GM12878 (cell line): ENCODE data around the gene TGFBR1. TPM values are rescaled to one million over a fixed set of nuclear protein-coding genes. Genes with fewer than 3 reads are reported as not detected.

ENCODE experiments used
- BHLHE40 ChIP-seq, 2 experiments: fragments of 450-650 bp in 1 of 2; IDR thresholded peaks; 2 replicates each; pipeline ENCODE4 v1.6.1; 2011 to 2017; ENCODE audit warnings: low read depth in 2 of 2, borderline replicate concordance in 1 of 2, improper control_type of control experiment in 1 of 2, low read length in 1 of 2, mild to moderate bottlenecking in 1 of 2
- CHD2 ChIP-seq: IDR thresholded peaks from 2 replicates; pipeline ENCODE4 v1.6.1; 2011; ENCODE audit warnings: low read depth, low read length, improper control_type of control experiment, borderline replicate concordance
- CTCF ChIP-seq, 3 experiments: IDR thresholded peaks in 2 of 3; conservative IDR thresholded peaks in 1 of 3; 2 replicates each; pipeline ENCODE4 v1.5.1; 2011; ENCODE audit warnings: low read depth in 3 of 3, low read length in 3 of 3, mild to moderate bottlenecking in 3 of 3, control low read depth in 2 of 3, moderate library complexity in 2 of 3, inconsistent platforms in 1 of 3, mixed read lengths in 1 of 3; ENCODE audit not compliant: control insufficient read depth in 2 of 3, insufficient read depth in 1 of 3; ENCODE audit errors: extremely low read depth in 1 of 3
- DPF2 ChIP-seq: fragments of 450-650 bp; IDR thresholded peaks from 2 replicates; pipeline ENCODE4 v1.6.1; 2017; ENCODE audit warnings: mild to moderate bottlenecking
- ELK1 ChIP-seq: IDR thresholded peaks from 2 replicates; pipeline ENCODE4 v1.6.1; 2012; ENCODE audit warnings: low read depth, low read length, improper control_type of control experiment
- HCFC1 ChIP-seq: fragments of 150-350 bp; IDR thresholded peaks from 2 replicates; pipeline ENCODE4 v1.6.1; 2014; ENCODE audit warnings: low read length
- HDGF ChIP-seq: fragments of 450-650 bp; IDR thresholded peaks from 2 replicates; pipeline ENCODE4 v1.6.1; 2016; ENCODE audit warnings: antibody characterized with exemption
- JUNB ChIP-seq: IDR thresholded peaks from 2 replicates; pipeline ENCODE4 v1.6.1; 2016; ENCODE audit warnings: antibody characterized with exemption, mild to moderate bottlenecking
- JUND ChIP-seq: IDR thresholded peaks from 2 replicates; pipeline ENCODE4 v1.6.1; 2012; ENCODE audit warnings: low read depth, mild to moderate bottlenecking, low read length, improper control_type of control experiment, moderate library complexity
- LARP7 ChIP-seq: fragments of 450-650 bp; IDR thresholded peaks from 2 replicates; pipeline ENCODE4 v1.6.1; 2017; ENCODE audit warnings: mild to moderate bottlenecking
- MTA2 ChIP-seq: fragments of 450-650 bp; IDR thresholded peaks from 2 replicates; pipeline ENCODE4 v1.6.1; 2016; ENCODE audit warnings: low read depth, mild to moderate bottlenecking, moderate library complexity
- PKNOX1 ChIP-seq: fragments of 450-650 bp; IDR thresholded peaks from 2 replicates; pipeline ENCODE4 v1.6.1; 2016; ENCODE audit warnings: mild to moderate bottlenecking
- RB1 ChIP-seq: fragments of 450-650 bp; formaldehyde crosslinking; IDR thresholded peaks from 2 replicates; pipeline ENCODE4 v1.6.1; 2017; ENCODE audit warnings: mild to moderate bottlenecking, borderline replicate concordance
- SIN3A ChIP-seq: IDR thresholded peaks from 2 replicates; pipeline ENCODE4 v1.6.1; 2012; ENCODE audit warnings: low read depth, low read length, improper control_type of control experiment
- SKIL ChIP-seq: fragments of 450-650 bp; IDR thresholded peaks from 2 replicates; pipeline ENCODE4 v1.6.1; 2017; ENCODE audit warnings: mild to moderate bottlenecking, low read depth, inconsistent platforms; ENCODE audit not compliant: poor library complexity, severe bottlenecking
- SMARCA5 ChIP-seq: fragments of 450-650 bp; IDR thresholded peaks from 2 replicates; pipeline ENCODE4 v1.6.1; 2017; ENCODE audit warnings: mild to moderate bottlenecking
- SMC3 ChIP-seq: IDR thresholded peaks from 2 replicates; pipeline ENCODE4 v1.6.1; 2011; ENCODE audit warnings: low read length, improper control_type of control experiment, borderline replicate concordance
- TCF7 ChIP-seq: IDR thresholded peaks from 2 replicates; pipeline ENCODE4 v1.6.1; 2014; ENCODE audit warnings: antibody characterized with exemption, borderline replicate concordance
- ZBTB33 ChIP-seq: fragments of 450-650 bp; IDR thresholded peaks from 2 replicates; pipeline ENCODE4 v1.6.1; 2017; ENCODE audit warnings: mild to moderate bottlenecking
- ZNF24 ChIP-seq: fragments of 450-650 bp; IDR thresholded peaks from 2 replicates; pipeline ENCODE4 v1.6.1; 2017; ENCODE audit warnings: antibody characterized with exemption, mild to moderate bottlenecking
- ZNF622 ChIP-seq: fragments of 450-650 bp; IDR thresholded peaks from 2 replicates; pipeline ENCODE4 v1.6.1; 2017; ENCODE audit warnings: mild to moderate bottlenecking, inconsistent platforms
- polyA plus RNA-seq, 11 experiments: library from polyadenylated mRNA; depleted of rRNA in 4 of 11; unstranded in 6 of 11; stranded (reverse) in 5 of 11; fragments of >200 nt; fragmentation: Nextera tagmentation in 4 of 11; fragmentation: Illumina TruSeq in 1 of 11; extraction: Ambion mirVana in 4 of 11; extraction: Trizol in 1 of 11; gene quantifications; 1 replicate in 1 of 11; 2 replicates in 10 of 11; pipeline versions ENCODE4 v1.2.1 to v1.2.3, GENCODE V29; 2011 to 2016; ENCODE audit warnings: inconsistent platforms in 2 of 11, missing spikeins in 2 of 11, low read depth in 1 of 11
- total RNA-seq, 4 experiments: library from RNA; depleted of rRNA in 3 of 4; stranded (reverse); fragments of >200 nt in 3 of 4; fragmentation: Illumina TruSeq in 1 of 4; extraction: Trizol in 1 of 4; gene quantifications; 2 replicates each; pipeline versions ENCODE4 v1.2.1 to v1.2.3, GENCODE V29; 2013 to 2021

Gene TGFBR1
- total and polyA plus RNA-seq, 10 of the 15 experiments (the other 5 are each of a cell fraction or from before 2014, with no cell fraction given), result 2.9 to 27.2 (median 16.6) TPM

- no peak for TF ChIP-seq ELK1
- peak; percentile 68; the same call in 1 of the 2 replicates for TF ChIP-seq LARP7
- 0 out of 2 replicates have a peak, but pooled peaks have one; percentile 22 for TF ChIP-seq TCF7
- TF ChIP-seq PKNOX1, result peak; percentile 84
- TF ChIP-seq SMC3, result peak; percentile 89
- peak; percentile 18; the same call in 1 of the 2 replicates for TF ChIP-seq RB1
- TF ChIP-seq HCFC1, result no peak
- 0 out of 2 replicates have a peak, but pooled peaks have one; percentile 6 for TF ChIP-seq CHD2
- TF ChIP-seq CTCF (IDR thresholded peaks at IDR 0.05 in 2 of 3, conservative IDR thresholded peaks at IDR 0.05 in 1 of 3; ENCODE audit: control insufficient read depth in 2 of 3, extremely low read depth in 1 of 3, insufficient read depth in 1 of 3, low read depth in 3 of 3, low read length in 3 of 3), result peak; percentile 90 to 98 (median 94)
- peak in 1 of 2 experiments; percentile 39; a peak in 1 of 4 replicates for TF ChIP-seq BHLHE40 (IDR thresholded peaks at IDR 0.05; ENCODE audit: borderline replicate concordance in 1 of 2, low read depth in 2 of 2, low read length in 1 of 2)
- TF ChIP-seq SIN3A, result no peak
- peak; percentile 36; the same call in 1 of the 2 replicates for TF ChIP-seq DPF2
- peak; percentile 53 for TF ChIP-seq MTA2
- peak; percentile 56; the same call in 1 of the 2 replicates for TF ChIP-seq JUNB
- no peak for TF ChIP-seq ZBTB33
- TF ChIP-seq HDGF, result no peak
- no peak for TF ChIP-seq SKIL
- TF ChIP-seq ZNF622, result no peak
- TF ChIP-seq JUND, result no peak
- TF ChIP-seq ZNF24, result peak; percentile 68; the same call in 1 of the 2 replicates
- TF ChIP-seq SMARCA5, result no peak; the same call in 1 of the 2 replicates
Observed at GRCh38 chr9:99184475-99185347, 79.8 kb downstream of the TGFBR1 start (continued).
